GM12872 (cell line): Measurements from ENCODE around the gene PRXL2B.

Source experiments
- TF ChIP-seq, protein P1 (sequence below): IDR thresholded peaks from 3 replicates; pipeline ENCODE4 v1.5.1; 2011; ENCODE audit warnings: low read depth, mild to moderate bottlenecking, low read length, moderate library complexity; ENCODE audit not compliant: insufficient read depth

PRXL2B gene

DNA sequence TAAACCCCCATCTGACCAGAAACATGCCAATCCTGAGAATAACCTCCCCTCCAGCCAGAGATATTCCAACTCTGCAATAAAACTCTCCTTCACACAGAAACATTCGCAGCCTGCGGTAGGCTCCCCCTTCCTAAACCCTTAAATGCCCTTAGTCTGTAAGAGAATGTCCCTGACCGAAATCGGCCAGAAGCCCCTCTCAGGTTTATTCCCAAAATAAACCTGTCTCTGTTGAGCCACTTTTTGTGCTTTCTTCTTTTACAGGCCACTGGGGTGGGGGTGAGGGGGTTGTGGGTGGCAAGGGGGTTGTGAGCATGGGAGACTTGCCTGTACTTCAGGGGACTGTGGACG, 4.6 kb downstream of the PRXL2B start:
- TF ChIP-seq, protein P1, sequence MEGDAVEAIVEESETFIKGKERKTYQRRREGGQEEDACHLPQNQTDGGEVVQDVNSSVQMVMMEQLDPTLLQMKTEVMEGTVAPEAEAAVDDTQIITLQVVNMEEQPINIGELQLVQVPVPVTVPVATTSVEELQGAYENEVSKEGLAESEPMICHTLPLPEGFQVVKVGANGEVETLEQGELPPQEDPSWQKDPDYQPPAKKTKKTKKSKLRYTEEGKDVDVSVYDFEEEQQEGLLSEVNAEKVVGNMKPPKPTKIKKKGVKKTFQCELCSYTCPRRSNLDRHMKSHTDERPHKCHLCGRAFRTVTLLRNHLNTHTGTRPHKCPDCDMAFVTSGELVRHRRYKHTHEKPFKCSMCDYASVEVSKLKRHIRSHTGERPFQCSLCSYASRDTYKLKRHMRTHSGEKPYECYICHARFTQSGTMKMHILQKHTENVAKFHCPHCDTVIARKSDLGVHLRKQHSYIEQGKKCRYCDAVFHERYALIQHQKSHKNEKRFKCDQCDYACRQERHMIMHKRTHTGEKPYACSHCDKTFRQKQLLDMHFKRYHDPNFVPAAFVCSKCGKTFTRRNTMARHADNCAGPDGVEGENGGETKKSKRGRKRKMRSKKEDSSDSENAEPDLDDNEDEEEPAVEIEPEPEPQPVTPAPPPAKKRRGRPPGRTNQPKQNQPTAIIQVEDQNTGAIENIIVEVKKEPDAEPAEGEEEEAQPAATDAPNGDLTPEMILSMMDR = no peak

DNA sequence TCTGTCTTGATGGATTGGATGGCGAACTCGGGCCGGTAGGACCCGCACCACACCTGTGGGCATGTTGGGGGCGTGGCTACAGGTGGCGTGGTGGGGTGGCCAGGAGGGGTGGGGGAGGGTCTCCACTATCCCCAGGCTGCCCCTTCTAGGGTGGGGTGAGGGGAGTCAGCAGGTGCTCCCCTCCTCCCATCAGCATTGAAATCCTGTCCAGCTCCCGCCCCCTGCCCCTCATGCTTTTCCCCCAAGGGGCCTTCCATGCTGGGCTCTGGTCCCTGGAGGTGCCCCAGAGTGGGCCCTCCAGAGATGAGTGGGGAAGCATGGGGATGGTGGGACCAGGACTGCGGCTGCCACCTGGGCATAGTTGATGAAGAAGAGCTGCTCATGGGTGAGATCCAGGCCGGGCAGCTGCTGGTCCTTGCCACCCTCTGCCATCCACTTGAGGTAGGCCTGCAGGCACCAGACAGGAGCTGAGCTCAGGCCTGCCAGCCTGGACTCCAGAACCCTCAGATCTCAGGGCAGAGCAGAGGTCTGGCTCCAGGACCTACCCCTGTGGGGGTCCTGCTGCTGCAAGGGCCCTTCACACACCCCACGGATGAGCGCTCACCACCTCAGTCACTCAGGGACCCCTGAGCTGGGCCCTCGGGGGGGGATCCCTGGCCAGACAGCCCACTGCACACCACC, 5.1 kb downstream of the PRXL2B start:
- TF ChIP-seq, protein P1 = no peak

DNA sequence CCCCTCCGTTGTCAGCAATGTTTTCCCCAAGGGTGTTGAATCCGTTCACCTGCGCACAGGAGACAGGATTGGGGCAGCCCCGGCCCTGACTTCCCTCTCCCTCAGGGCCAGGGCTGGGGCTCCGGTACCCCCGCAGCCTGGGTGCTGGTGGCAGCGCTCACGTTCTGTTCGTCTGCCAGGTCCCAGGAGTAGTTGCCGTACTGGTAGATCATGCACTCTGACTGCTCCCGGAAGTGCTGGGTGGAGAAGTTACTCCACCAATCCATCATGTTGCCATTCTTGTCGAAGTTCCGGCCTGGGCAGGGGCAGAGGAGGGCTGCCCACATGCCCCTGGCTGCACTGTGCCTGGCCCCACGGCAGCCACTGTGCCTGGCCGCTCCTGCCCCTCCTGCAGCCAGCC, 6.1 kb downstream of the PRXL2B start:
- TF ChIP-seq, protein P1 = no peak

DNA sequence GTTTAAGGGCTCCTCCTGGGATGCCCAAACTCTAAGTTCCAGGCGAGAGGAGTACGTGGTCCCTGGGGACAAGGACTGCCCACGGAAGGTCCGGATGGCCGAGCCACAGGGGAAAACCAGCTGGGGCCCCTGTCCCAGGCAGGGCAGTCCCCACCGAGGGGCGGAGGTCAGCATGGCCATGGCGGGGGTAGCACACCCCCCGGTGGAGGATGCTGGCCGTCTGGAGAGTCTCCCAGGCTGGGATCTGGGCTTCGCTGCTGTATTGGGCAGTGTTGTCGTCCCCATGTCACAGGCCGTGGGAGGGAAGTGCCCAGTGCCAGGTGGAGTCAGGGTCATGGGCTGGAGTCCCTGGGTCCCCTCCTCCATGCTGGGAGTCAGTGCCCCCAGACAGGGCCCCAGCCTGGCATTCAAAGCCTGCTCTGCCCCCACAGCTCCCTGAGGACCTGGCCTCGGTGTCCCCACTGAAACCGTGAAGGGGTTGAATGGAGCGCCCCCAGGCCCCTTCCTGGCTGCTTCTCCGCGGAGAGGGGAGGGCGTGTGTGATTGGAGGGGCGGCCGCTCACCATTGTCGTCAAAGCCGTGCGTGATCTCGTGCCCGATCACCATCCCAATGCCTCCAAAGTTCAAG, 6.8 kb downstream of the PRXL2B start:
- TF ChIP-seq, protein P1 = no peak

DNA sequence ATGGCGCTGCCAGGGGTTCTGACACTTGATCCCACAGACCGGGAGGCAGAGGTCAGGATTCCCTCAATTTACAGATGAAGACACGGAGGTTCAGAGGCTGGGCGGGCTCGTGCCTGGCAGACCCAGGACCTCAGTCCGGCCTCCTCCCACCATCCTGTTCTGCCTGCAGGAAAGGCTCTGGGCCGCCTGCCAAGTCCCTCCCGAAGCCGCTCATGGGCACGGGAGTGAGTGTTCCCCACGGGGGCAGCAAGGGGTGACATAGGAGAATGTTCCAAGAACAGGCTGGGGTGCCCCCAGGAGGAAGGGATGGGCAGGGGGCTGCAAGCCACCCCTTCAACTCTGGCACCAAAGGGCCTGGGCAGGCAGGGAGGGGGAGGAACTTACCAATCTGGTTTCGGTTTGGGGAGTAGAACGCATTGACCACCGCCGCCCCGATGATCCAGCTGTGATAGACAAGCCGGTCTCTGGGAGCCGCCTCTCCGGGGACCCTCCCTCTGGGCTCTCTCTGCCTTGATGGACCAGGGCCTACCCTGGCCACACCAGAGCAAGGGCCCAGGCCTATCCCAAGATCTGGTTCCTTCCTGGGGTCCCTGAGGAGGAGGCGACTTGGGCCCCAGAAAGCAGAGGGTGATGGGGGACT, 7.5 kb downstream of the PRXL2B start:
- TF ChIP-seq, protein P1 = no peak

DNA sequence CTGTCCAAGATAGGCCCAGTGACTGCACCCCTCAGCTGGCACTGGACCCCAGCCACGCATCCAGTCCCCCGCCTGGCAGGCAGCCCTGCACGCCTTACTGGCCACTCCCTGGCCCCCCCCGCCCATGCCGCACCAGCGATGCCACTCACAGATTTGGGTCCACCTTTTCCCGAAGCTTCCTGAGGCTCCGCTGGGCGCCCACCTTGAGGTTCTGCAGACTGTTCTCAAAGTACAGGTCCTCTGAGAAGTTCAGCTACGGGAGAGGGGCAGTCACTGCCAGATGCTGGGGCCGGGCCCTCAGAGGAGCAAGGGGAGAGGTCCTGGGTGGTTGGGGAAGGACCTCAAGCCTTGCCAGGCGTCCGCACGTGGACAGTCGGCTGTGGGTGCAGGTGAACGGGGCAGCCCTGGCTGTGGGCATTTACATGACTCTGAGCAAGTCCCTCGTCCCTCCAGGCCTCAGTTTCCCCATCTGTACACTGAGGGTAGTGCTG, 8.1 kb downstream of the PRXL2B start:
- TF ChIP-seq, protein P1 = no peak

DNA sequence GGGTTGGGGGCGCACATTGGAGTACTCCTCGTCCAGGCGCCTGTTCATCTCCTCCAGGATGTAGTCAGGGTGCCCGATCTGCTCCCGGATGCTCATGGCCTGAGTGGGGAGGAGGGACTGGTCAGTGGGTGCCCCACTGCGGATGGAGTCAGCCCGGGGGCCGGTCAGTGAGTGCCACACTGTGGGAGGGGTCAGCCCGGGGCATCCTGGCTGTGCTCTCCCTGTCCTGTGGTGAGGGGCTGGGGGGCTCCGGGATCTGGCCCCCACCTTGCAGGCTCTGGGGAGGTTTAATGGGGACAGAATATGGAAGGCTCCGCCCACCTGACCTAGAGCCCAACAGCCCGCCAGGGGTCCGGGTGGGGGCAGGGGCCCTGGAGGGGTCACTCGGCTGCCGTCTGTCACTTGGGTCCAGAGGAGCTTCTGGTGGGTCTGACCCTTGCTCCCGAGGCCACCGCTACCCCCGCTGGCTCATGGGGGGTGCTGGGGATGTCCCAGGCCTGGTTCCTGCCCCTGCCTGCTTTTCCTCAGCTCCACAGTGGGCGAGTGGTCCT, 8.8 kb downstream of the PRXL2B start:
- TF ChIP-seq, protein P1 = no peak
